Measurements from ENCODE around the gene SKAP1. TPM values are rescaled to one million over a fixed set of nuclear protein-coding genes. Genes with fewer than 3 reads are reported as not detected.
"Not testable (repeated sequence)": the region's sequence is repeated elsewhere in the genome, so short reads cannot be mapped to it uniquely, and the experiment has no call there.

SKAP1 gene
- total RNA-seq, 5 donors from 2014 or later (not counting 1 experiment from before 2014, with no cell fraction given), result 71.5 to 142 (median 80.4) TPM

DNA sequence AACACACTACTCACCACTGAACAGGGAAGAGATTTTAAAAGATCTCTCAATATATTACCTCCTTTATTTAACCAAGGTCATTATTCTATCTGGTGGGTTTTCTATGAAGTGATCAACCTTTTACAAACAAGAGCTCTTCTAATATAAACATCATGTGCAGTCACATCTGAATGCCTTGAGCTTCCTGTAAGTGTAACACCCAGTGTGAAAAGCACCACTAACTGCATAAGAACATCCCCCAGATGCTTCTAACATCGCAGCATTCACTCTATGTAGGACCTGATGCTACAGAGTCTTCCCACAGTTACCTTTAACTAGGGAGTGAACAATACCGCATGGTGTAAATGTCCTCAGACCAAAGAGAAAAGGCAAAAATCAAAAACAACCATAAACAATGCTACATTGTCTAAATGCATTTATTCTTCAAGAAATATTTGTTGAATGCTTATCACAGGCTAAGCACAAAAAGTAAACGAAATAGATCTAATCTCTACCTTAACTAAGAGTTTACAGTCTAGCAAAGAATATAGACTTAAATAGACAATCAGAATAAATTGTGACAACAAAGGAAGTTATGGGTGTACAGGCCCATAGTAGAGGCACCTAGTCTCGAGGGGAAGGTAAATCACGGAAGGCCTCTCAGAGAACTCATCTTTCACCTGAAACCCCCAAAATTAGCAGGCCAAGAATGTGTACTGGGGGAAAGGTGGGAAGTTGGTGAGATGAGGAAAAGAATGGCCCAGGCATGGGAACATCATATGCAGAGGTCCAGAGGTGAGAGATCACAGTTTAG is 16.2 kb downstream of the SKAP1 start:
- DNase-seq (peak in 4 of 35 experiments; percentile 4 to 54 (median 16)), ATAC-seq (replicated peaks in 1 of 4) (peak; percentile 71 to 86 (median 78))
- H3K9me3 Mint-ChIP-seq, result no peaks in the 10 kb centered on the region
- ChIA-PET POLR2A (interaction anchor here (0.5 to 1.1 kb wide), 3 partner anchors 11 to 79 kb away, joined by 3 read pairs; no protein-coding TSS in a partner anchor), CTCF (interaction anchor here in 1 of 2 donors (1.0 to 2.0 kb wide), 6 partner anchors 10 to 64 kb away, joined by 3 to 5 read pairs (median 4); no protein-coding TSS in a partner anchor)
- Histone ChIP-seq H3K9me3 (no peaks in the 10 kb centered on the region), H3K36me3 (ENCODE audit: control insufficient read depth in 2 of 2, extremely low read depth in 1 of 2, insufficient read depth in 1 of 2, low read length in 1 of 2) (peaks cover 0 to 20% of the 10 kb centered on the region in 2 donors), H3K27ac (ENCODE audit: low read length) (peak overlapping the region; percentile 72), H3K4me3 (ENCODE audit: control insufficient read depth in 1 of 2, extremely low read depth in 1 of 2, low read length in 1 of 2) (no peak overlapping the region), H3K27me3 (replicated peaks in 1 of 2; ENCODE audit: control insufficient read depth in 2 of 2, extremely low read depth in 1 of 2, insufficient read depth in 2 of 2, low read length in 1 of 2) (no peaks in the 10 kb centered on the region), H3K4me1 (ENCODE audit: control insufficient read depth in 1 of 2, extremely low read depth in 1 of 2, insufficient read depth in 2 of 2, low read length in 2 of 2) (peaks cover 43 to 56% of the 10 kb centered on the region in 2 experiments)
- peaks cover 89 to 91% (median 90%) of the 10 kb centered on the region in 3 donors for H3K4me1 Mint-ChIP-seq
- 0% methylated on average over 1 of the region's 5 CpGs for WGBS (ENCODE audit: insufficient coverage)
- peaks cover 26% of the 10 kb centered on the region for H3K36me3 Mint-ChIP-seq
- no peaks in the 10 kb centered on the region for H3K27me3 Mint-ChIP-seq
- peak overlapping the region; percentile 96 to 97 for H3K27ac Mint-ChIP-seq
- peak overlapping the region; percentile 29 to 64 (median 61) for H3K4me3 Mint-ChIP-seq

DNA sequence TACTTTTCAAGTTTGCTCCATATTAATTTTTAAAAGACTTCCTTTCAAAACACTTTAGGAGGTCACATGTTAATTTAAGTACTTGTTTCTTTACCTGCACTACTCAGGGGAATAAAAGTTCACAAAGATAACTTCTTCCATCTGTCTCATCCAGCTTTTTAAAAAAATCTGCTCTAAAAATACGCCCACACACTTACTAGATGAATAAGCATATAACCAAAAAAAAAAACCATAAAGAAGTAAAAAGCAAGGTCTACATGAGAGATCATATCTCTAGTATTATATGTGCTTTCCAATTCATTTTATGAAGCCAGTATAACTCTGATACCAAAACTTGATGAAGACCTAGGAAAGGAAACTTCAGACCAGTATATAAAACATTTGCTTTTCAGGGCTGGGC is 17.2 kb downstream of the SKAP1 start:
- no CpG with 5 or more reads among the region's 1 CpG for WGBS (ENCODE audit: insufficient coverage)
- Histone ChIP-seq H3K4me1 (ENCODE audit: control insufficient read depth in 1 of 2, extremely low read depth in 1 of 2, insufficient read depth in 2 of 2, low read length in 2 of 2) (peaks cover 39 to 52% of the 10 kb centered on the region in 2 experiments), H3K36me3 (ENCODE audit: control insufficient read depth in 2 of 2, extremely low read depth in 1 of 2, insufficient read depth in 1 of 2, low read length in 1 of 2) (peaks cover 0 to 20% of the 10 kb centered on the region in 2 donors), H3K4me3 (ENCODE audit: control insufficient read depth in 1 of 2, extremely low read depth in 1 of 2, low read length in 1 of 2) (no peak overlapping the region), H3K27ac (ENCODE audit: low read length) (peak overlapping the region; percentile 72), H3K9me3 (no peaks in the 10 kb centered on the region), H3K27me3 (replicated peaks in 1 of 2; ENCODE audit: control insufficient read depth in 2 of 2, extremely low read depth in 1 of 2, insufficient read depth in 2 of 2, low read length in 1 of 2) (no peaks in the 10 kb centered on the region)
- Mint-ChIP-seq H3K36me3 (peaks cover 26% of the 10 kb centered on the region), H3K27me3 (no peaks in the 10 kb centered on the region), H3K9me3 (no peaks in the 10 kb centered on the region), H3K4me3 (peak overlapping the region; percentile 35 to 61 (median 44)), H3K27ac (peak overlapping the region; percentile 90 to 96), H3K4me1 (peaks cover 86 to 89% (median 87%) of the 10 kb centered on the region in 3 donors)
- ChIA-PET CTCF (interaction anchor here in 1 of 2 donors (0.7 to 2.0 kb wide), 3 partner anchors 11 to 319 kb away, joined by 3 to 5 read pairs (median 3); no protein-coding TSS in a partner anchor), POLR2A (interaction anchor here (0.6 to 1.1 kb wide), 6 partner anchors 10 to 1496 kb away, joined by 3 to 6 read pairs (median 3); no protein-coding TSS in a partner anchor)
- DNase-seq (no peak), ATAC-seq (replicated peaks in 1 of 4) (peak in 1 of 4 experiments; percentile 28)

DNA sequence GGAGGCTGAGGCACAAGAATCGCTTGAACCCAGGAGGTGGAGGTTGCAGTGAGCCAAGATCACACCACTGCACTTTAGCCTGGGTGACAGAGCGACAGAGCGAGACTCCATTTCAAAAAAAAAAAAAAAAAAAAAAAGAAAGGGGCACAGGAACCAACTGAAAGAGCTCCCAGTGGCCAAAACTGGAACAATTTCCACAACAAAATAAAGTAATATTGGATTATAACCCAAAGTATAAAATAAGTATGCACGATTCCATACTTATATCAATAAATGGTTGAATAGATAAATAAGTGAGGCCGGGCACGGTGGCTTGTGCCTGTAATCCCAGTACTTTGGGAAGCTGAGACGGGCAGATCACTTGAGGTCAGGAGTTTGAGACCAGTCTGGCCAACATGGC is 19.2 kb downstream of the SKAP1 start:
- H3K27me3 ChIP-seq (replicated peaks in 1 of 2; ENCODE audit: control insufficient read depth in 2 of 2, extremely low read depth in 1 of 2, insufficient read depth in 2 of 2, low read length in 1 of 2); H3K4me3 Mint-ChIP-seq; H3K9me3 Mint-ChIP-seq; DNase-seq; H3K27ac Mint-ChIP-seq; ATAC-seq (replicated peaks in 1 of 4); H3K9me3 ChIP-seq; H3K27ac ChIP-seq (ENCODE audit: low read length); H3K27me3 Mint-ChIP-seq; H3K4me3 ChIP-seq (ENCODE audit: control insufficient read depth in 1 of 2, extremely low read depth in 1 of 2, low read length in 1 of 2): not testable (repeated sequence)
- CTCF ChIA-PET, result interaction anchor here (0.6 kb wide), 6 partner anchors 13 to 211 kb away, joined by 3 to 12 read pairs (median 5); no protein-coding TSS in a partner anchor
- Mint-ChIP-seq H3K36me3 (peaks cover 30% of the 10 kb centered on the region), H3K4me1 (peaks cover 79 to 85% (median 83%) of the 10 kb centered on the region in 3 donors)
- 100% methylated on average over 1 of the region's 7 CpGs for WGBS (ENCODE audit: insufficient coverage)
- Histone ChIP-seq H3K36me3 (ENCODE audit: control insufficient read depth in 2 of 2, extremely low read depth in 1 of 2, insufficient read depth in 1 of 2, low read length in 1 of 2) (peaks cover 0 to 18% of the 10 kb centered on the region in 2 donors), H3K4me1 (ENCODE audit: control insufficient read depth in 1 of 2, extremely low read depth in 1 of 2, insufficient read depth in 2 of 2, low read length in 2 of 2) (peaks cover 35 to 45% of the 10 kb centered on the region in 2 experiments)
- POLR2A ChIA-PET, result interaction anchor here in 1 of 2 donors (0.6 to 0.8 kb wide), 4 partner anchors 24 to 76 kb away, joined by 3 to 9 read pairs (median 6); no protein-coding TSS in a partner anchor

DNA sequence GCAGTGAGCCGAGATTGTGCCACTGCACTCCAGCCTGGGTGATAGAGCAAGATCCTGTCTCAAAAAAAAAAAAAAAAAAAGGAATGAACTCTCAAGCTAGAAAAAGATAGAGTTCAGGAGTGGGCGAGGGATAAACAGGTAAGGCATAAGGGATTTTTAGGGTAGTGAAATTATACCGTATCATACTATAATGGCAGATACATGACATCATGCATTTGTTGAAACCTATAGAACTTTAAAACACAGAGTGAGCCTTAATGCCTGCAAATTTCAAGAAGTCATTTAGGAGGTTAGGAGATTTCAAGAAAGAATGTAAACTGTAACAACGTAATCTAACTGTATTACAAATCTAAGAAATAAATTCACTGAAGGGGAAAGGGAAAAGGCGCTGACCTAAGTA is 20.4 kb downstream of the SKAP1 start:
- DNase-seq (no peak), ATAC-seq (replicated peaks in 1 of 4) (no peak)
- Mint-ChIP-seq H3K9me3 (no peaks in the 10 kb centered on the region), H3K27ac (peak overlapping the region in 1 of 2 donors; percentile 68), H3K36me3 (peaks cover 36% of the 10 kb centered on the region), H3K4me3 (peak overlapping the region in 1 of 3 donors; percentile 21), H3K4me1 (peaks cover 75 to 82% (median 79%) of the 10 kb centered on the region in 3 donors), H3K27me3 (no peaks in the 10 kb centered on the region)
- Histone ChIP-seq H3K4me3 (ENCODE audit: control insufficient read depth in 1 of 2, extremely low read depth in 1 of 2, low read length in 1 of 2) (no peak overlapping the region), H3K27ac (ENCODE audit: low read length) (no peak overlapping the region), H3K27me3 (replicated peaks in 1 of 2; ENCODE audit: control insufficient read depth in 2 of 2, extremely low read depth in 1 of 2, insufficient read depth in 2 of 2, low read length in 1 of 2) (no peaks in the 10 kb centered on the region), H3K4me1 (ENCODE audit: control insufficient read depth in 1 of 2, extremely low read depth in 1 of 2, insufficient read depth in 2 of 2, low read length in 2 of 2) (peaks cover 27 to 34% of the 10 kb centered on the region in 2 experiments), H3K36me3 (ENCODE audit: control insufficient read depth in 2 of 2, extremely low read depth in 1 of 2, insufficient read depth in 1 of 2, low read length in 1 of 2) (peaks cover 0 to 18% of the 10 kb centered on the region in 2 donors), H3K9me3 (no peaks in the 10 kb centered on the region)
- no CpG with 5 or more reads among the region's 5 CpGs for WGBS (ENCODE audit: insufficient coverage)
- CTCF ChIA-PET, result no interaction called here
- POLR2A ChIA-PET, result interaction anchor here in 1 of 2 donors (0.6 kb wide), 2 partner anchors 15 to 129 kb away, joined by 3 to 4 read pairs; no protein-coding TSS in a partner anchor

DNA sequence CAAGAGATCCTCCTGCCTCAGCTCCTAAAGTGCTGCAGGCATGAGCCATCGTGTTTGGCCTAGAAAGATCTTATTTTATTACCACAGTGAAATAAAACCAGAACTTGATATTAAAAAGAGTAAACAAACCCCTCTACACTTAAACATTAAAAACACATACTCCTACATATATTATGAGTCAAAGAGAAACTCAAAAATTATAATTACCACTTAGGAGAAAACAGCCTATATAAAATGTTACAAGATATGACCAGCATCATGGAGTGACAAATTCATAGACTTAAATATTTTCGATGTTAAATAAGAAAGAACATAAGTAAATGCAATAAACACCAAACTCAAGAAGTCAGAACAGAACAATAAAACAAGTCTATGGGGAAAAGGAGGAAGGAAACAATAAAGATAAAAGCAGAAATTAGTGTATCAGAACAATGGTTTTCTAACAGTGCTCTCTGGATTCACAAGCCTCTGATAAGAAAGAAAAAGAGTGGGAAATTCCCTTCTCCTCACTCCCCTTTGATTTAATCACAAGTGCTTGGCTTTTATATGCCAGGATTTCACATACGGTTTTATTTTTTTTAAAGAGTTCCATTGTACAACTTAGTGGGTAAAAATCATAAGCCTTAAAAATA is 23.0 kb downstream of the SKAP1 start:
- Mint-ChIP-seq H3K4me1 (peaks cover 66 to 70% (median 68%) of the 10 kb centered on the region in 3 donors), H3K4me3 (peak overlapping the region in 2 of 3 donors; percentile 6 to 30), H3K36me3 (peaks cover 44% of the 10 kb centered on the region), H3K27ac (peak overlapping the region; percentile 3 to 56), H3K27me3 (no peaks in the 10 kb centered on the region), H3K9me3 (no peaks in the 10 kb centered on the region)
- Histone ChIP-seq H3K36me3 (ENCODE audit: control insufficient read depth in 2 of 2, extremely low read depth in 1 of 2, insufficient read depth in 1 of 2, low read length in 1 of 2) (peaks cover 0 to 27% of the 10 kb centered on the region in 2 donors), H3K9me3 (no peaks in the 10 kb centered on the region), H3K27ac (ENCODE audit: low read length) (no peak overlapping the region), H3K27me3 (replicated peaks in 1 of 2; ENCODE audit: control insufficient read depth in 2 of 2, extremely low read depth in 1 of 2, insufficient read depth in 2 of 2, low read length in 1 of 2) (no peaks in the 10 kb centered on the region), H3K4me1 (ENCODE audit: control insufficient read depth in 1 of 2, extremely low read depth in 1 of 2, insufficient read depth in 2 of 2, low read length in 2 of 2) (peaks cover 14 to 20% of the 10 kb centered on the region in 2 experiments), H3K4me3 (ENCODE audit: control insufficient read depth in 1 of 2, extremely low read depth in 1 of 2, low read length in 1 of 2) (no peak overlapping the region)
- ATAC-seq (replicated peaks in 1 of 4) (peak in 1 of 4 experiments; percentile 38), DNase-seq (peak in 1 of 35 experiments; percentile 43)
- ChIA-PET POLR2A (interaction anchor here in 1 of 2 donors (0.6 kb wide), 1 partner anchor 68 kb away, joined by 3 read pairs; no protein-coding TSS in a partner anchor), CTCF (interaction anchor here in 1 of 2 donors (0.6 kb wide), 2 partner anchors 53 to 1091 kb away, joined by 3 read pairs; no protein-coding TSS in a partner anchor)
- WGBS (ENCODE audit: insufficient coverage), result no CpG with 5 or more reads among the region's 3 CpGs

All from T-cell (primary cell).